Suppressor macrophage treated with lipopolysaccharide for 4 hours (primary cell): ENCODE measurements around the gene ALG12.
A peak's percentile ranks its signal among the peaks of the same experiment; 100 is the strongest.

Source experiments
- DNase-seq: peaks from one replicate; pipeline ENCODE4 v3.0.0-alpha.2; 2020

The ALG12 gene

GRCh38 chr22:49929211-49929979 lies 11.2 kb upstream of the ALG12 start:
- DNase-seq, result peak; percentile 78

- DNase-seq, result no peak
Measured at GRCh38 chr22:49928555-49929210, 10.4 kb upstream of the ALG12 start.

- DNase-seq, result no peak
Measured at GRCh38 chr22:49928185-49928495, 9.9 kb upstream of the ALG12 start.

- DNase-seq, result no peak
Measured at GRCh38 chr22:49927483-49928184, 9.4 kb upstream of the ALG12 start.

- no peak for DNase-seq
Measured at GRCh38 chr22:49926916-49927315, 8.7 kb upstream of the ALG12 start.

- no peak for DNase-seq
Measured at GRCh38 chr22:49925525-49926128, 7.4 kb upstream of the ALG12 start.

GRCh38 chr22:49924113-49924833 lies 6.0 kb upstream of the ALG12 start:
- no peak for DNase-seq

- no peak for DNase-seq
Measured at GRCh38 chr22:49923445-49923844, 5.2 kb upstream of the ALG12 start.

GRCh38 chr22:49922926-49923325 lies 4.7 kb upstream of the ALG12 start:
- DNase-seq, result no peak

GRCh38 chr22:49922484-49922883 lies 4.2 kb upstream of the ALG12 start:
- DNase-seq, result no peak

- no peak for DNase-seq
Measured at GRCh38 chr22:49921508-49922278, 3.5 kb upstream of the ALG12 start.

- no peak for DNase-seq
Measured at GRCh38 chr22:49920859-49921258, 2.6 kb upstream of the ALG12 start.

- DNase-seq, result no peak
Measured at GRCh38 chr22:49918911-49919881, 958 bp upstream of the ALG12 start.

GRCh38 chr22:49916831-49917230 lies 1.4 kb downstream of the ALG12 start:
- no peak for DNase-seq

GRCh38 chr22:49915610-49916009 lies 2.6 kb downstream of the ALG12 start:
- DNase-seq, result no peak

GRCh38 chr22:49914256-49914655 lies 4.0 kb downstream of the ALG12 start:
- DNase-seq, result no peak

- DNase-seq, result no peak
Measured at GRCh38 chr22:49913446-49913845, 4.8 kb downstream of the ALG12 start.

- no peak for DNase-seq
Measured at GRCh38 chr22:49913026-49913425, 5.2 kb downstream of the ALG12 start.

- no peak for DNase-seq
Measured at GRCh38 chr22:49911881-49912625, 6.2 kb downstream of the ALG12 start.
